GM21529 (cell line): ENCODE results near the gene GET4.
"Not testable (repeated sequence)": the region's sequence is repeated elsewhere in the genome, so short reads cannot be mapped to it uniquely, and the experiment has no call there.

ENCODE experiments used
- ATAC-seq: cut with Tn5 transposase; IDR thresholded peaks from one replicate; pipeline ENCODE4 v1.9.1; 2021; ENCODE audit not compliant: unreplicated experiment

The GET4 gene

GRCh38 chr7:913736-914520 is 37.6 kb downstream of the GET4 start:
- no peak for ATAC-seq

GRCh38 chr7:914521-915194 is 38.3 kb downstream of the GET4 start:
- no peak for ATAC-seq

GRCh38 chr7:915291-916218 is 39.2 kb downstream of the GET4 start:
- ATAC-seq: no peak

- no peak for ATAC-seq
These were observed 40.1 kb downstream of the GET4 start for GRCh38 chr7:916291-916941.

GRCh38 chr7:917255-918117 is 41.1 kb downstream of the GET4 start:
- no peak for ATAC-seq

- no peak for ATAC-seq
These were observed 41.7 kb downstream of the GET4 start for GRCh38 chr7:918118-918425.

- ATAC-seq: no peak
These were observed 42.2 kb downstream of the GET4 start for GRCh38 chr7:918441-919113.

- ATAC-seq: no peak
These were observed 42.7 kb downstream of the GET4 start for GRCh38 chr7:919114-919442.

GRCh38 chr7:919924-920341 is 43.6 kb downstream of the GET4 start:
- ATAC-seq: no peak

GRCh38 chr7:920351-921070 is 44.2 kb downstream of the GET4 start:
- ATAC-seq: no peak

- no peak for ATAC-seq
These were observed 44.7 kb downstream of the GET4 start for GRCh38 chr7:921071-921461.

GRCh38 chr7:921581-922333 is 45.4 kb downstream of the GET4 start:
- no peak for ATAC-seq

GRCh38 chr7:922334-923107 is 46.2 kb downstream of the GET4 start:
- peak; percentile 2 for ATAC-seq

- ATAC-seq: peak; percentile 80
These were observed 47.0 kb downstream of the GET4 start for GRCh38 chr7:923108-924041.

GRCh38 chr7:924042-924441 is 47.7 kb downstream of the GET4 start:
- ATAC-seq: not testable (repeated sequence)

GRCh38 chr7:924541-925231 is 48.3 kb downstream of the GET4 start:
- peak; percentile 45 for ATAC-seq
